HEK293 (cell line): Measurements from ENCODE around the gene FAM221A.

ENCODE experiments used
- CTCF ChIA-PET: fragments of 350-600 bp; formaldehyde crosslinking; extraction: SDS; loops from one replicate; lab custom pipeline; 2021; ENCODE audit warnings: antibody characterized with exemption; lab: Yijun Ruan, JAX
- POLR2A ChIA-PET: fragments of 300-600 bp; formaldehyde crosslinking; extraction: SDS; loops from one replicate; lab custom pipeline; 2020; ENCODE audit warnings: antibody characterized with exemption, inconsistent platforms; lab: Yijun Ruan, JAX
- H3K27ac ChIP-seq: fragments of 200-500 bp; sonication (Bioruptor generic); 2 replicates; pipeline ENCODE4 v1.5.1; 2014; ENCODE audit warnings: low read depth, low read length, control low read depth, inconsistent platforms; ENCODE audit errors: extremely low read depth
- H3K36me3 ChIP-seq, 2 experiments: fragments of 200-500 bp in 1 of 2; sonication (Bioruptor generic) in 1 of 2; 1 replicate in 1 of 2; 2 replicates in 1 of 2; pipeline ENCODE4 v1.5.1; 2014 to 2017; ENCODE audit warnings: inconsistent platforms in 2 of 2, low read length in 2 of 2; ENCODE audit not compliant: control insufficient read depth in 2 of 2, insufficient read depth in 1 of 2
- H3K4me1 ChIP-seq: fragments of 200-500 bp; sonication (Bioruptor generic); 2 replicates; pipeline ENCODE4 v1.5.1; 2014; ENCODE audit warnings: mild to moderate bottlenecking, low read length, inconsistent platforms; ENCODE audit not compliant: control insufficient read depth, insufficient read depth
- H3K4me3 ChIP-seq: 2 replicates; pipeline ENCODE4 v1.5.1; 2011; ENCODE audit warnings: low read depth, mild to moderate bottlenecking, control low read depth, low read length, moderate library complexity
- H3K9me3 ChIP-seq: fragments of 200-500 bp; sonication (Bioruptor generic); 2 replicates; pipeline ENCODE4 v1.5.1; 2014; ENCODE audit warnings: low read depth, low read length, inconsistent platforms; ENCODE audit not compliant: control insufficient read depth, insufficient read depth
- EGR2 ChIP-seq: fragments of 450-650 bp; formaldehyde crosslinking; IDR thresholded peaks from 2 replicates; pipeline ENCODE4 v1.5.1; 2016; ENCODE audit warnings: low read depth, missing biosample characterization, missing genetic modification characterization
- GLIS1 ChIP-seq: fragments of 450-650 bp; formaldehyde crosslinking; IDR thresholded peaks from 2 replicates; pipeline ENCODE4 v1.5.1; 2016; ENCODE audit warnings: missing biosample characterization, missing genetic modification characterization
- IKZF3 ChIP-seq: fragments of 450-650 bp; IDR thresholded peaks from 2 replicates; pipeline ENCODE4 v1.5.0; 2018; ENCODE audit warnings: missing biosample characterization, mild to moderate bottlenecking, missing genetic modification characterization, moderate library complexity
- KLF16 ChIP-seq: fragments of 450-650 bp; formaldehyde crosslinking; IDR thresholded peaks from 2 replicates; pipeline ENCODE4 v1.5.1; 2017; ENCODE audit warnings: missing biosample characterization, missing genetic modification characterization
- KLF17 ChIP-seq: fragments of 450-650 bp; formaldehyde crosslinking; IDR thresholded peaks from 2 replicates; pipeline ENCODE4 v1.5.1; 2016; ENCODE audit warnings: missing biosample characterization, missing genetic modification characterization
- MZF1 ChIP-seq: fragments of 450-650 bp; formaldehyde crosslinking; IDR thresholded peaks from 2 replicates; pipeline ENCODE4 v1.5.1; 2017; ENCODE audit warnings: missing biosample characterization, missing genetic modification characterization, borderline replicate concordance
- PATZ1 ChIP-seq: fragments of 450-650 bp; formaldehyde crosslinking; IDR thresholded peaks from 2 replicates; pipeline ENCODE4 v1.5.1; 2016; ENCODE audit warnings: missing biosample characterization, missing genetic modification characterization
- ZBTB11 ChIP-seq: fragments of 450-650 bp; formaldehyde crosslinking; conservative IDR thresholded peaks from 2 replicates; pipeline ENCODE4 v1.5.1; 2016; ENCODE audit warnings: low read depth, missing biosample characterization, missing genetic modification characterization
- ZBTB17 ChIP-seq: fragments of 450-650 bp; formaldehyde crosslinking; IDR thresholded peaks from 2 replicates; pipeline ENCODE4 v1.5.1; 2016; ENCODE audit warnings: missing biosample characterization, missing genetic modification characterization
- ZBTB20 ChIP-seq: fragments of 450-650 bp; formaldehyde crosslinking; IDR thresholded peaks from 2 replicates; pipeline ENCODE4 v1.5.1; 2016; ENCODE audit warnings: missing biosample characterization, missing genetic modification characterization
- ZBTB26 ChIP-seq: fragments of 450-650 bp; formaldehyde crosslinking; optimal IDR thresholded peaks from 2 replicates; pipeline ENCODE3; 2016; ENCODE audit warnings: missing biosample characterization, mild to moderate bottlenecking, missing genetic modification characterization
- ZBTB48 ChIP-seq: fragments of 450-650 bp; formaldehyde crosslinking; IDR thresholded peaks from 2 replicates; pipeline ENCODE4 v1.5.1; 2016; ENCODE audit warnings: missing biosample characterization, missing genetic modification characterization
- ZEB2 ChIP-seq: fragments of 450-650 bp; formaldehyde crosslinking; IDR thresholded peaks from 2 replicates; pipeline ENCODE4 v1.5.1; 2016; ENCODE audit warnings: missing biosample characterization, missing genetic modification characterization
- ZNF121 ChIP-seq: fragments of 450-650 bp; formaldehyde crosslinking; IDR thresholded peaks from 2 replicates; pipeline ENCODE4 v1.5.1; 2016; ENCODE audit warnings: missing biosample characterization, missing genetic modification characterization
- ZNF132 ChIP-seq: fragments of 450-650 bp; formaldehyde crosslinking; IDR thresholded peaks from 2 replicates; pipeline ENCODE4 v1.5.1; 2017; ENCODE audit warnings: missing biosample characterization, missing genetic modification characterization, borderline replicate concordance
- ZNF157 ChIP-seq: fragments of 450-650 bp; formaldehyde crosslinking; IDR thresholded peaks from 2 replicates; pipeline ENCODE4 v1.5.1; 2016; ENCODE audit warnings: missing biosample characterization, missing genetic modification characterization
- ZNF19 ChIP-seq: fragments of 450-650 bp; formaldehyde crosslinking; IDR thresholded peaks from 2 replicates; pipeline ENCODE4; 2016; ENCODE audit warnings: missing biosample characterization, missing genetic modification characterization, low read depth
- ZNF248 ChIP-seq: fragments of 450-650 bp; formaldehyde crosslinking; IDR thresholded peaks from 2 replicates; pipeline ENCODE4 v1.5.1; 2017; ENCODE audit warnings: missing biosample characterization, missing genetic modification characterization
- ZNF341 ChIP-seq: fragments of 450-650 bp; formaldehyde crosslinking; IDR thresholded peaks from 2 replicates; pipeline ENCODE4; 2016; ENCODE audit warnings: low read depth, missing biosample characterization, missing genetic modification characterization
- ZNF394 ChIP-seq: fragments of 450-650 bp; formaldehyde crosslinking; IDR thresholded peaks from 2 replicates; pipeline ENCODE4 v1.5.1; 2016; ENCODE audit warnings: missing biosample characterization, missing genetic modification characterization, mild to moderate bottlenecking, moderate library complexity, borderline replicate concordance
- ZNF629 ChIP-seq: fragments of 450-650 bp; formaldehyde crosslinking; IDR thresholded peaks from 2 replicates; pipeline ENCODE4 v1.5.1; 2017; ENCODE audit warnings: missing biosample characterization, missing genetic modification characterization
- ZNF785 ChIP-seq: fragments of 450-650 bp; formaldehyde crosslinking; IDR thresholded peaks from 2 replicates; pipeline ENCODE4 v1.5.1; 2016; ENCODE audit warnings: missing biosample characterization, missing genetic modification characterization
- TF ChIP-seq, protein P1 (sequence below): fragments of 450-650 bp; formaldehyde crosslinking; IDR thresholded peaks from 2 replicates; pipeline ENCODE4 v1.5.1; 2016; ENCODE audit warnings: missing biosample characterization, missing genetic modification characterization
- TF ChIP-seq, protein P2 (sequence below): fragments of 450-650 bp; formaldehyde crosslinking; IDR thresholded peaks from 2 replicates; pipeline ENCODE4 v1.5.1; 2016; ENCODE audit warnings: missing biosample characterization, missing genetic modification characterization

Gene FAM221A

DNA sequence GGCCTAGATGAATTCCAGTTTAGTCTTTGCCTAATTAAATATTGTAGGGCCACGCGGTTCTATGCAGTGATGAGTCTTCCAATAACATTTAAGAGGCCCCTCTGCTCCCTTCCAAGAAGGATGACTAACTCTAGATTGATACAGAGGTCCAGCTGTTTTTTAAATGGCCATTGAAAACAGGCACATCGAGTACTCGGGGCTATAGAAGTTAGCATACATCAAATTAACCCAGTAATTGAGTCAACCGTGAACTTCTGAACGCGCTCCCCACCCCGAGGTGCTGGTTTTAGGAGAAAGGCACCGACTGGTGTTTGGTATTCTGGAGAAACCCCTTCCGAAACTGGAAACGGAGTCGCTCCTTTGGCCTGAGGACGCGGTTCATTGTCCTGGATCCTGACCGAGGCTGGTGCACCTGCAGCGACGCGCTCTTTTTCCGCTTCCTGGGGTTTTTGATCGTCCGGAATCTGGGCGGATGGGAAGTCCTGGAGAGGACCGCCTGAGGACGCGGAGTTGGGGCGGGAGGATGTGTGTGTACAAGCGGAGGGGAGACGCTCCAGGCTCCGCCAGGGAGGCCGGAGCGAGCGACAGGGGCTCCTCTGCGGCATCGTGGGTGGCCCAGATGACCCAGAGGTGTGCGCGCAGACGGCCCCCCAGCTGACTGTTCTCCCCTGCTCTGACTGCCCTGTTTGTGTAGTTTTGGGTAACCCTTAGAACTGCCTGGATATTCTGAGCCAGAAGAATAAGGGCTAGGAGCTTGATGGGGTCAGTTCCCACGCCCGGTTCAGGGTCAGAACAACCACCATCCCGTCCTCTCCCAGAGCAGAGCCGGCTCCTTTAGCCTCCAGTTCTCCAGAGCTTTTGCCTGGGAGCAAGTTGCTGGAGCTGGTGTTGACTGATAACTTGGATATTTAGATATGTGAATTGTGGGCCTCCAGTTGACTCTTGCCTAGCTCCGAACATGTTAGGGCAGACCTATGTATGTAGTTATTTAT is 711 bp downstream of the FAM221A start:
- CTCF ChIA-PET = interaction anchor here (0.5 to 4.0 kb wide), 6 partner anchors 15 to 255 kb away, joined by 3 to 23 read pairs (median 3); no protein-coding TSS in a partner anchor
- POLR2A ChIA-PET = interaction anchor here (0.6 to 1.7 kb wide), 3 partner anchors 47 to 82 kb away, joined by 3 to 11 read pairs (median 3); partner anchors contain the start of gene CCDC126
- 0 out of 2 replicates have a peak, but pooled peaks have one; percentile 16 for TF ChIP-seq EGR2 (tag by site-specific recombination)
- no peak for TF ChIP-seq ZNF248 (tag by site-specific recombination)
- TF ChIP-seq ZNF394 = peak; percentile 46
- peak; percentile 75 for TF ChIP-seq IKZF3
- TF ChIP-seq GLIS1 (tag by site-specific recombination) = peak; percentile 98
- TF ChIP-seq, protein P1, sequence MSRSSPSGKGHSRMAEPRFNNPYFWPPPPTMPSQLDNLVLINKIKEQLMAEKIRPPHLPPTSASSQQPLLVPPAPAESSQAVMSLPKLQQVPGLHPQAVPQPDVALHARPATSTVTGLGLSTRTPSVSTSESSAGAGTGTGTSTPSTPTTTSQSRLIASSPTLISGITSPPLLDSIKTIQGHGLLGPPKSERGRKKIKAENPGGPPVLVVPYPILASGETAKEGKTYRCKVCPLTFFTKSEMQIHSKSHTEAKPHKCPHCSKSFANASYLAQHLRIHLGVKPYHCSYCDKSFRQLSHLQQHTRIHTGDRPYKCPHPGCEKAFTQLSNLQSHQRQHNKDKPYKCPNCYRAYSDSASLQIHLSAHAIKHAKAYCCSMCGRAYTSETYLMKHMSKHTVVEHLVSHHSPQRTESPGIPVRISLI = no peak
- no peak for TF ChIP-seq ZNF132 (tag by site-specific recombination)
- peak; percentile 46; the same call in 1 of the 2 replicates for TF ChIP-seq KLF16 (tag by site-specific recombination)
- TF ChIP-seq ZBTB48 (tag by site-specific recombination) = peak; percentile 58
- TF ChIP-seq KLF17 (tag by site-specific recombination) = peak; percentile 39; the same call in 1 of the 2 replicates
- peak; percentile 91; the same call in 1 of the 2 replicates for TF ChIP-seq MZF1
- TF ChIP-seq ZNF121 (tag by site-specific recombination) = no peak
- peak; percentile 74 for TF ChIP-seq ZBTB11 (tag by site-specific recombination)
- no peak for TF ChIP-seq ZNF19 (tag by site-specific recombination)
- TF ChIP-seq ZNF785 = no peak
- TF ChIP-seq ZBTB26 (tag by site-specific recombination) = peak; percentile 44
- TF ChIP-seq ZNF629 (tag by site-specific recombination) = 0 out of 2 replicates have a peak, but pooled peaks have one; percentile 8
- peak; percentile 64 for TF ChIP-seq ZBTB20 (tag by site-specific recombination)
- peak; percentile 90 for TF ChIP-seq ZBTB17 (tag by site-specific recombination)
- 0 out of 2 replicates have a peak, but pooled peaks have one; percentile 15 for TF ChIP-seq ZEB2 (tag by site-specific recombination)
- peak; percentile 34; the same call in 1 of the 2 replicates for TF ChIP-seq PATZ1 (tag by site-specific recombination)
- TF ChIP-seq, protein P2, sequence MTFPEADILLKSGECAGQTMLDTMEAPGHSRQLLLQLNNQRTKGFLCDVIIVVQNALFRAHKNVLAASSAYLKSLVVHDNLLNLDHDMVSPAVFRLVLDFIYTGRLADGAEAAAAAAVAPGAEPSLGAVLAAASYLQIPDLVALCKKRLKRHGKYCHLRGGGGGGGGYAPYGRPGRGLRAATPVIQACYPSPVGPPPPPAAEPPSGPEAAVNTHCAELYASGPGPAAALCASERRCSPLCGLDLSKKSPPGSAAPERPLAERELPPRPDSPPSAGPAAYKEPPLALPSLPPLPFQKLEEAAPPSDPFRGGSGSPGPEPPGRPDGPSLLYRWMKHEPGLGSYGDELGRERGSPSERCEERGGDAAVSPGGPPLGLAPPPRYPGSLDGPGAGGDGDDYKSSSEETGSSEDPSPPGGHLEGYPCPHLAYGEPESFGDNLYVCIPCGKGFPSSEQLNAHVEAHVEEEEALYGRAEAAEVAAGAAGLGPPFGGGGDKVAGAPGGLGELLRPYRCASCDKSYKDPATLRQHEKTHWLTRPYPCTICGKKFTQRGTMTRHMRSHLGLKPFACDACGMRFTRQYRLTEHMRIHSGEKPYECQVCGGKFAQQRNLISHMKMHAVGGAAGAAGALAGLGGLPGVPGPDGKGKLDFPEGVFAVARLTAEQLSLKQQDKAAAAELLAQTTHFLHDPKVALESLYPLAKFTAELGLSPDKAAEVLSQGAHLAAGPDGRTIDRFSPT (tag by site-specific recombination) = no peak
- no peak for TF ChIP-seq ZNF341 (tag by site-specific recombination)
- no peak for TF ChIP-seq ZNF157 (tag by site-specific recombination)

More for the DNA sequence above, 711 bp downstream of the FAM221A start:
- Histone ChIP-seq H3K27ac (peak overlapping the region; percentile 77), H3K4me1 (0 out of 2 replicates have a peak, but pooled peaks cover 5% of the 10 kb centered on the region), H3K36me3 (peaks cover 11 to 12% of the 10 kb centered on the region in 2 experiments; a peak in 2 of 3 replicates), H3K4me3 (peak overlapping the region; percentile 40), H3K9me3 (no peaks in the 10 kb centered on the region)
